Neural progenitor cell (in vitro differentiated cells): ENCODE measurements around the gene SHLD2.
"Not testable (repeated sequence)": the region's sequence is repeated elsewhere in the genome, so short reads cannot be mapped to it uniquely, and the experiment has no call there.

ENCODE experiments used
- CTCF ChIP-seq: fragments of 200-600 bp; sonication (generic); IDR thresholded peaks from 2 replicates; pipeline ENCODE4 v1.5.1; 2017; ENCODE audit warnings: antibody characterized with exemption, mild to moderate bottlenecking
- EZH2 ChIP-seq: fragments of 200-600 bp; sonication (generic); IDR thresholded peaks from 2 replicates; pipeline ENCODE4 v1.6.1; 2017; ENCODE audit warnings: antibody characterized with exemption, mild to moderate bottlenecking, moderate library complexity
- EZH2phosphoT487 ChIP-seq: fragments of 200-600 bp; sonication (generic); IDR thresholded peaks from 2 replicates; pipeline ENCODE4 v1.6.1; 2017; ENCODE audit warnings: antibody characterized with exemption

- TF ChIP-seq CTCF, EZH2, EZH2phosphoT487: not testable (repeated sequence)
Observed at GRCh38 chr10:87163414-87163813, 68.4 kb downstream of the SHLD2 start.
